Activated CD4-positive, alpha-beta T cell treated with anti-CD3 and anti-CD28 coated beads, Interleukin-2, Interleukin-4, amounts not matched to agents 100 ng/mL and 50 ng/mL, durations not matched to agents 16 hours and 8 hours (primary cell): ENCODE measurements around the gene ZNF524.
"Not testable (repeated sequence)": the region's sequence is repeated elsewhere in the genome, so short reads cannot be mapped to it uniquely, and the experiment has no call there.

ENCODE experiments used
- DNase-seq: peaks from one replicate; pipeline ENCODE4 v3.0.0-alpha.2; 2020; ENCODE audit warnings: low spot score

The ZNF524 gene

DNA sequence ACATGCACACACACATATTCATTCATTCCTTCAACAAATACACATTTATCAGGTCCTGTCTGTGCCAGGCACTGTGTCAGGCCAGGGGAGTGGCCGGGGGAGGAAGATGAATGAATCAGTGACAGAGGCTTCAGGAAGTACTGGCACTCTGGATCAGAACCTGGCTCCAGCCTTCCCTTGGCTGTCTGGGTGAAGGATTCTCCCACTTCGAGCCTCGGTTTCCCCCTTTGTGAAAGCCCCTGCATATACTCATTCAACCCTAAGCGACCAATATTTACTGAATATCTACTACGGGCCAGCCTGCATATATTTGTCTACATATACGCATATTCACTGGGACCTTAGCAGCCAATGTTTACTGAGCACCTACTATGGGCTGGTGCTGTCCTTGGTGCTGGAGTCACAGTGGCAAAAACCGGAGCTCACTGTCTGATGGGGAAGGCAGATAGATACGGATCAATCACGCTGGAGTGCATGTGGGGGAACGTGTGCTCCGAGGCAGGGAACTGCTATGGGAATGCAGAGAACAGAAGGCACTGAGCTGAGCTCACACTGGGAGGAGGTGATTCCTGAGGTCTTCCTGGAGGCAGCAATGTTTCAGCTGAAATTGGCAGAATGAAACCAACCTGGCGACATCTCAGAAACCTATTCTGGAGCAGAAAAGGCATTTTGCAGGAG, 18.8 kb upstream of the ZNF524 start:
- no peak for DNase-seq

DNA sequence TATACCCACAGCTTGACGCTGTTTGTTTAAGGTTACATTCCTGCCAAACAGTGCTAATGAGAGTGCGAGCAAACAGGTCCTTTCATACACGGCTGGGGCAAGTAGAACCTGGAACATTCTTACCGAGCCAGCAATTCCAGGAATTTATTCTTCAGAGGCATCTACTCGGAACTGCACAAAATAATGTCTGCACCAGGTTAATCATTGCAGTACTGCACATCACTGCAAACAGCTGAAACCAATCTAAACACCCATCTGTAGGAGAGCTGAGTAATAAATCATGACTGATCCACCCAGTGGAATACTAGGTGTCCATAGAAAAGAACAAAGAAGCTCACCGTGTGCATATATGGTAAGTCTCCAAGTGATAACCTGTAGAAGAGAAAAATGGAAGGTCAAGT, 18.3 kb upstream of the ZNF524 start:
- no peak for DNase-seq

DNA sequence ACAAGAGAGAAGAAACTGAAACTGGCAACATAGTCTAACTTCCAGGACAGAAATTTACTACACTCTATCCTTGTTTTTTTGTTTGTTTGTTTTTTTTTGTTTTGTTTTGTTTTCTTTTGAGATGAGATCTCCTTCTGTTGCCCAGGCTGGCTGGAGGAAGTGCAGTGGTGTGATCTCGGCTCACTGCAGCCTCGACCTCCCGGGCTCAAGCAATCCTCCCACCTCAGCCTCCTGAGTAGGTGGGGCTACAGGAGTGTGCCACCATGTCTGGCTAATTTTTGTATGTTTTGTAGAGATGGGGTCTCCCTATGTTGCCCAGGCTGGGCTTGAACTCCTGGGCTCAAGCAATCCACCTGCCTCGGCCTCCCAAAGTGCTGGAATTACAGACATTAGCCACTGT, 17.8 kb upstream of the ZNF524 start:
- not testable (repeated sequence) for DNase-seq

DNA sequence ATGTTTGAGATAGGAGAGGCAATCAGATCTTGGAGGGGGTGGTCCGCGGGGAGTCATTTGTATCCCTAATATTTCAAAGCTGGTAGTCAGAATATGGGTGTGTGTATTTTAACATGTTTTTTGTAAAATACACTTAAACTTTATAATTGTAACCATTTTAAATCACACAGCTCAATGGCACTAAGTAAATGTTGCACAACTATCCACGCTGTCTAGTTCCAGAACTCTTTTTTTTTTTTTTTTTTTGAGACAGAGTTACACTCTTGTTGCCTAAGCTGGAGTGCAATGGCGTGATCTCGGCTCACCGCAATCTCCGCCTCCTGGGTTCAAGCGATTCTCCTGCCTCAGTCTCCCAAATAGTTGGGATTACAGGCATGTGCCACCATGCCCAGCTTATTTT, 16.2 kb upstream of the ZNF524 start:
- not testable (repeated sequence) for DNase-seq

DNA sequence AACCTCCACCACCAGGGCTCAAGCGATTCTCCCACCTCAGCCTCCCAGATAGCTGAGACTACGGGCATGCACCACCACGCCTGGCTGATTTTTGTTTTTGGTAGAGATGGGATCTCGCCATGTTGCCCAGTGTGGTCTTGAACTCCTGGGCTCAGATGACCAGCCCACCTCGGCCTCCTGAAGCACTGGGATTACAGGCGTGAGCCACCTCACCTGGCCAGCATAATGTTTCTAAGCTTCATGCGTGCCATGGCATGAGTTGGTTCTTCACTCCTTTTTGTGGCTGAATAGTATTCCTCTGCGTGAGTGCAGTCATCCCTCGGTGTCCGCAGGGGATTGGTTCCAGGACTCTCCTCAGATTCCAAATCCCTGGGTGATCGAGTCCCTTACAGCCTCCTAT, 15.2 kb upstream of the ZNF524 start:
- no peak for DNase-seq

DNA sequence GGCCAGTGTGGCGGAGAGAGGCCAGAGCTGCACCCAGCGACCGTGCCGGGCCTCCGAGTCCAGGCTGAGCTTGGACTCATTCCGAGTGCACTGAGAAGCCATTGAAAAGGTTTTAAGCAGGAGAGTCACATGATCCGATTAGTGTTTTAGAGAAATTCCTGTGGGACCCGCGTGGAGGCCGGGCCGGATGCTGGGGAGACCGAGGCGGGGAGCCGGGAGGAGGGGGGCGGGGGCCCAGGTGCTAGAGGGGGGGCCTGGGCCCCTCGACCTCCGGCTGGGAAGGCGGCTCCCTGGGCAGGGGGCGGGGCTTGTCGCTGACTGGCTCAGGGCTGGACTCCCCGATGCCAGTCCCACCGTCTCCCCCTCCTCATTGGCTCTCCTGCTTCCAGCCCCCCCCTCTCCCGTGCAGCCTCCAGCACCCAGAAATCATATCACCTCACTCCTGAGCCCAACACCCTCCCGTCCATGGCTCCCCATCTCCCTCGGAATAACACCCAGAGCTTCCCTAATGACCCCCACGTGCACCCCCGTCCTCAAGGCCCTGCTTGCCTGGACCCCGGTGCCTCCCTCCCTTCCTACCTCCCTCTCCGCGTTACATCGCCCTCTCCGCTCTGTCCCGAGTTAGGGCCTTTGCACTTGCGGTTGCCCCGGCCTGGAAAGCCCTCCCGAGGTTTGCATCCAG, 14.3 kb upstream of the ZNF524 start:
- DNase-seq = no peak

DNA sequence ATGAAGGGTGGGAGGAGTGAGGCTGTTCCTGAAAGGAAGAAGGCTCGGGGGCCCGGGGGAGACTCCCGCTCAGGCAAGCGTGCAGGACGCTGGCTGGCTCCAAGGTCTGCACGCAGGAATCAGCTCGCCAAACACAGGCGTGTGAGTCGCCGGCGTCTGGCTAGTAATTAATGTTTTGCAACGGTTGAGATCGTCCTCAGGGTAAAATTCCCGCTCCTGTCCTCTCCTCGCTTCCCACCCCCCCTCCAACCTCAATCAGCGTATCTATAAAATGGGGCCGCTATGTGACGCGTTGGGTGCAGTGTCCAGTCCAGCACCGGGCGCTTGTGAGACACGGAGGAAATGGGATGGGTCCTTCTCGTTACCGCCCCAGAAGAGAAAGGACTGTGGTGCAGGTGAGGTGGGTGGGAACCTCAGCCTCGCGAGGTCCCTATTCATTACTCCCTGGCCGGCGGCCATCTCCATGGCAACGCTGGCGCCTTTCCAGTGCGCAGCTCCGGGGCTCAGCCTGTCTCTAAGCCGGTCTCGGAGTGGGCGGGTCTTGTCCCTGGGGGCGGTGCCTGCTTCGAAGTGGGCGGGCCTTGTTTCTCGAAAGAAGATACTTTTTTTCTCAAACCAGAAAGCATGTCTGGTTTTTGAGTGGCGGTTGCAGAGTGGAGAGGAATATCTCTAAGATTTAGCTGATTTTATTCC, 13.0 kb upstream of the ZNF524 start:
- DNase-seq = peak; percentile 83

DNA sequence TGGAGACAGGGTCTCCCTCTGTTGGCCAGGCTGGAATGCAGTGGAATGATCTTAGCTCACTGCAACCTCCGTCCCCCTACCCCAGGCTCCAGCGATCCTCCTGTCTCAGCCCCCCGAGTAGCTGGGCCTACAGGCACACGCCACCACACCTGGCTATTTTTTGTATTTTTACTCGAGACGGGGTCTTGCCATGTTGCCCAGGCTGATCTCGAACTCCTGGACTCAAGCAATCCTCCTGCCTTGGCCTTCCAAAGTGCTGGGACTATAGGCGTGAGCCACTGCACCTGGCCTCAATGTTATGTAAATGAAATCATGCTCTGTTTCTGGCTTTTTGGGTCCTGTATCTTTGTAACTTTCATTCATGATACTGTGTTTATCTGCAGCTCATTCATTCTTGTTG, 11.3 kb upstream of the ZNF524 start:
- DNase-seq = no peak

DNA sequence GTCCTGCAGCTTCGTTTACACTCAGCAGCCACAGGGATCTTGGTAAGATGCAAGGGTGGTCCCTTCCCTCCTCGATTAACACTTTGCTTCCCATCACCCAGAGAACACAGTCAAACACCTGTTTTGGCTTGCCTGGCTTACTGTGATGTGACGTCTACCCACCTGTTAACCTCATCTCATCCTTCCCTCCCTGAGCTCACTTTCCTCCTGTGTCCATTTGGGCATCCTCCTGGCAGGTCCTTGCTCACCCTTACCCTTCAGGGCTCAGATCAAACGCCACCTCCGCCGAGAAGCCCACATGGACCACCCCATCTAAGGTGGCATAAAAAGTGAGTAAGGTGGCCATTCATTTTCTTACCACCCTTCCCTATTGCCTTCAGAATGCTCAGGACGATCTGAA, 10.0 kb upstream of the ZNF524 start:
- DNase-seq = no peak

DNA sequence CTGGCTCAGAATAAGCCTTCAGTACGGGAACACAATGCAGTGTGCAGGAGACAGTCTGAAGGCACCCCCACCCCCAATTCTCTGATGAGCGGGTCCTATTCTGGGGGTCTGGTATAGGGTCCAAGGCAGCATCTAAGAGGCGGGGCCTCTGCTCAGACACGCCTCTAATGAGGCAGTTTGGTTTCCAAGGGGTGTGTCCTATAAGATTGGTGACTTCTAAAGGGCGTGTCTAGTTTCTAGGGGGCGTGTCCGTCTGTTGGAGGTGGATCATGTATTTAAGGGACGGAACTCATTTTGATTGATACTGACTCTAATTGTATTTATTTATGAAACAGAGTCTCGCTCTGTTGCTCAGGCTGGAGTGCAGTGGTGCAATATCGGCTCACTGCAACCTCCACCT, 9.5 kb upstream of the ZNF524 start:
- no peak for DNase-seq

DNA sequence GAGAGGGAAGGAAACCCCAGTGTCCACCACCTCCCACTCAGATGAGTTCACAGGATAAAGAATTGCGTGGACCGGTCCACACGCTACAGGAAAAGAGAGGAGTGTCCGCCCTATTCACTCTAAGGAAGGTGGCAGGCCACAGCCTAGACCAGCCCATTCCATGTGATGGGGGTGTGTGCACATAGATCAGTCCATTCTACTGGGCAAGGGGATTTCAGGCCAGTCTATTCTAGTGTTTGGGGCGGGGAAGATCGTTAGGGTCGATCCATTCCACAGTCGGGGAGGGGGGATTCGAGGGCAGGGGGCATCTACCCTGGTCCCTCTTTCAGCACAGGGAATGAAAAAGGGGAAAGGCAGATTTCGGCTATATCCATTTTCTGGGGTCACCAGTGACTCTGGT, 8.5 kb upstream of the ZNF524 start:
- DNase-seq = no peak

DNA sequence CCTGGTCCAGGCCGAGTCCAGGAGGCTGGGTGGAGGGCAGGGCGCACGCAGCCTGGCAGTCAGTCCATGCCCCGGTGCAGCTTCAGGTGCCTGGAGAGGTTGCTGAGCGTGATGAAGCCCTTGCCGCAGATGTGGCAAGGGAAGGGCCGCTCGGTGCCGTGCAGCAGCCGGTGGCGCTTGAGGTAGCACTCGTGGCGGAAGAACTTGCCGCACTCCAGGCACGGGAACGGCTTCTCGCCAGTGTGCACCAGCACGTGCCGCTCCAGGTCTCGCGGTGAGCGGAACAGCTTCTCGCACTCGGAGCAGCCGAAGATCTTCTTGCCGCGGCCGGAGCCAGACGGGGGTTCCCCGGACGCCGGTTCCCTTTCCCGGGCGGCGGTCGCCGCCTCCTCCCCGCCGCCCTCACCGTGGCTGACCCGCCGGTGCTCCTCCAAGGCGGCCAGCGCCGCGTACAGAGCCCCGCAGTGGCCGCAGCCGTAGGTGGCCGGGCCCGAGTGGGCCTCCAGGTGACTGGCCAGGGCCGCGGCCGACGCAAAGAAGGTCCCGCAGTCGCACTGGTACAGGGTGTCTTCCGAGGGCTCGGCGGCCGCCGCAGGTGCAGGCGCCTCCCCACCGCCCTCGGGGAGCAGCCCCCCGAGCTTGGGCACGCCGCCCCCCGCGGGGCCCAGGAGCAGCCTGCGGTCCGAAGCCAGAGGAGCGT, 7.5 kb upstream of the ZNF524 start:
- no peak for DNase-seq

DNA sequence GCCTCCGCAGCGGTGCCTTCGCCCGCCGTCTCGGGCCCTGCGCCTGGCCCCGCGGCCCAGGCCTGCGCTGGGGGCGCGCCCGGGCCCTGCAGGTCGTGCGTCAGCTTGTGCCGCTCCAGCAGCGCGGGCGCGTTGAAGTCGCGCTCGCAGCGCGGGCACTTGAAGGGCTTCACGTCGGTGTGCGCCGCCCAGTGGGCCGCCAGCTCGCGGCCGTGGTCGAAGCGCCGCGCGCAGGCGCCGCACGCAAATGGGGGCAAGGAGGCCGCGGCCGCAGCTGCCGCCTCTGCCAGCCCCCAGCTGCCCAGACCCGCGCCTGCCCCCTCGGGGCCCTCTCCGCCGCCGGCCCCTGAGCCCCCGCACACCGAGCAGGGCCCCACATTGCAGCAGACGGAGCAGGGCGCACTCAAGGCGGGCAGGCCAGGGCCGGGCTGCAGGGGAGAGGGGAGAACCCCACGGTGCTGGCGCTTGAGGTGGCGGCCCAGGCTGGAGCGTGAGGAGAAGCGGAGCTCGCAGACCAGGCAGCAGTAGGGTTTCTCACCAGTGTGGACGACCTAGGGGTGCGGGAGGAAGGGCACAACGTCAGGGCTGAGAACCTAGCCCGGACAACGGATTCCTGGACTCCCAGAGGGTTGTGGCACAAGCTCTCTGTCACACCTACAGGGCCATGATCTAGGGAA, 6.9 kb upstream of the ZNF524 start:
- DNase-seq = no peak

DNA sequence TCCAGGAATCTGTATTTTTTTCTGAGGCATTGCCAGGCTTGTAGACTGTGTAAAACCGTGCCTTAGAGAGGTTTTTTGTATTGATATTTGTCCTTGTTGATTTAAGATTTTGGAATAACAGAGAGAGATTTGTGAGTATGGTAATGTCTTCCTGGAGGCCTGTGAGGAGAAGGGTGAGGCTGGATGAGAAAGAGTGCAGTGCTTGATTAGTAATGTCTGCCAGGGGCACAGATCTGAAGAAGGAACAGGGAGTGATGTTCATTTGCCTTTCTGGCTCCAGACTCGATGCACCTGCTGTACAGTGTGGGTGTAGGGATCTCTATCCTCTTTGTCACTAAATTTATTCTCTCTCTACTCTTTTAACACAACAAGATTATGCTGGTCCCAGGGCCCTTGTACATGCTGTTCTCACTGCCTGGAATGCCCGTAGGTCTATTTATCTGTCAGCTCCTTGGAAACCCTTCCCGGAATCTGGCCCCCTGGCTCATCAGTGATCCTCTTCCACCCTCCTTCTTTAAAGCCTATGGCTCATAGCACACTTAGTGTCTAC, 5.0 kb upstream of the ZNF524 start:
- no peak for DNase-seq

DNA sequence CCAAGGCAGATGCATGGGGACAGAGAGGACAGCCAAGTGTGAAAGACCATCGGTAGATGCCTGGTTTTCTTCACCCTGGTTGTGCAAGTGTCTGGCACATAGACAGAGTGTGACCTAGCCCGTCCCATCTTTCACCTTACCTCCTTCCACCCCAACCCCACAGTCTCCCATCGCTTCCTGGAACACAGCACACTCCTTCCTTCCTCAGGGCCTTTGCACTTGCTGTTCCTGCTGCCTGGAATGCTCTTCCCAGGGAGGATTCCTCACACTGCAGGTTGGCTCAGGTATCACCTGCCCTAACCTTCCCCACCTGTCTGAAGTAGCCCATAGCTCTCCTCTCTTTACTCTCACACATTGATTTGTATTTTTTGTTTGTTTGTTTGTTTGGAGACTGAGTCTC, 3.8 kb upstream of the ZNF524 start:
- DNase-seq = no peak

DNA sequence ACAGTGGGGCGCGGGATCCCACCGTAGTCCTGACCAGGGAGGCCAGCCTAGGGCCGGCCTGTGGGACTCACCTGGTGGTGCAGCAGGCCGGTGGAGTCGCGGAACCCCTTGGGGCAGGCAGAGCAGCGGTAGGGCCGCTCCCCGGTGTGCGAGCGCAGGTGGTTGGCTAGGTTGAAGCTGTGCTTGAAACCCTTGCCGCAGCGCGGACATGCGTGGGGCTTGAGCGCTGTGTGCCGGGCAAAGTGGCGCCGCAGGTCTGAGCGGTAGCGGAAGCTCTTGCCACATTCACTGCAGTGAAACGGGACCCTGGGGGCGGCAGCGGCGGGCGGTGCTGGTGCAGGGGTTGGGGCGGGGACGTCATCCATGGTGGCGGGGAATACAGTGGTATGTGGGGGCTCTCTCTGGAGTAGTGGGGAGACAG, 2.6 kb upstream of the ZNF524 start:
- DNase-seq = no peak

DNA sequence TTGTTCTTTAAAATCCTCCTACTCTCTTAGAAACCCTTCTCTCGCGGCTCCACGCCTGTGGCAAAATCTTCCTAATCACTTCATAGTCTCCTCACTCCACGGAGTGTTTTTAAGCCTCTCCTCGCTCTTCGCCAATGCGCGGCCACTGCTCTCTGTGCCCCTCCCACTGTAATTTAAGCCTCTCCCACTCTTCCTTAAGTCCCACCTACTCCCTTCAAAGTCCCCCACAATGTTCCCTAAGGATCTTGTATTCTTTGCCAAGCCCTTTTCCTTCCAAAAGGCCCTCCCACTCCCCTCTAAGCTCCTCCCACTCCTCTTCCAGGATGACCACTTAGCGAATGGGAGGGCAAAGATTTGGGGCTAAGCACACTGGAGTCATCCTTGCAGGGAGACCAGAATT, 2.1 kb upstream of the ZNF524 start:
- no peak for DNase-seq

DNA sequence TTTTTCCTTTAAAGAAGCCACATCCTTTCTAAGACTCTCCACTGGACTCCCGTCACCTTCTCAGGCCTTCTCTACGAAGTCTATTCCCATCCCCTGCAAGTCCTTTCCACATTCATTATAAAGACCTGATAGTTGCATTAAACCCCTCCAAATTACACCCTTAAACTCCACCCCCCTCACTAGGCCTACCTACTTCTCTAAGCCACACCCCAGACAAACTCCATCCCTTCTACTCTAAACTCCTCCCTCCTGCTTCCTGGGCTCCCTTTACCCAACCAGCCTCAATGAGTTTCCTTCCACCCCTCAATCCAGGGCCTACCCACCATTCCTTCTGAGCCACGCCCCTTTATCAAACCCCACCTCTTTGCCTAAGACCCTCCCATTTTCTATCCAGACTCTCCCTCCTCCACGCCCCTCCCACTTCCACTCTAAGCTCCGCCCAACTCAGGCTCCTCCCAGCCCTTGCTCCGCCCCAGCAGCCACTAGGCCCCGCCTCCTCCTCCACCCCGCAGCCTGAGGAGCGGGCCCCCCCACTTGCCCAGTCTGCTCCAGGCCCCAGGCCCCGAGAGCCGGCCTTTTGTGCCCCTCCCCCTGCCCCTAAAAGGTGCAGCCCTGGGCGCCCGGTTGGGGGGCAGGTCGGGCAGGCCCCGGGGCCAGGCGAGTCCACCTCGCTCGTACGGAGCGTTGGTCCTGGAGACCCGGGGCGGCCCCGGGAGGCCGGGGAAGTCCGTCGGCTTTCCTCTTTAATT, 1.2 kb upstream of the ZNF524 start:
- DNase-seq = peak; percentile 97

DNA sequence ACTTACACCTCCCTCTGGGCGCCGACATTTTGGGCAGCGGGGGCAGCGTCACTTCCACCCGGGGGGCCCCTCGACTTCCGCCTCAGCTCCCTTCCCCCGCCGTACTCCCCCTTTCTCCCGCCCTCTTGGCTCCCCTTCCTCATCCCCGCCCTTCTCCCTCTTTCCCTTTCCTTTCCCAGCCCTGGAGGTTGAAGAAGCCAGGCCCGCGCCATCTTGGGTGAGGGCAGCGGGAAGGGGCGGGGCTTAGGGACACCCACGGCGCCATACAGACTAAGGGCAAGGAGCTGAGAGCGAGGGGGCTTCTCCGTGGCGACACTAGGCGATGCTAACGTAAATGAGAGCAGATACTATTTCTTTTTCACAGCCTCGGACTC, 633 bp upstream of the ZNF524 start, which contains the start of gene FIZ1:
Gene FIZ1, minus strand, starts transcription at position 50 of the 374 bp plus-strand sequence. CDS start 1,652 bp downstream, outside the sequence.
- DNase-seq = peak; percentile 98

DNA sequence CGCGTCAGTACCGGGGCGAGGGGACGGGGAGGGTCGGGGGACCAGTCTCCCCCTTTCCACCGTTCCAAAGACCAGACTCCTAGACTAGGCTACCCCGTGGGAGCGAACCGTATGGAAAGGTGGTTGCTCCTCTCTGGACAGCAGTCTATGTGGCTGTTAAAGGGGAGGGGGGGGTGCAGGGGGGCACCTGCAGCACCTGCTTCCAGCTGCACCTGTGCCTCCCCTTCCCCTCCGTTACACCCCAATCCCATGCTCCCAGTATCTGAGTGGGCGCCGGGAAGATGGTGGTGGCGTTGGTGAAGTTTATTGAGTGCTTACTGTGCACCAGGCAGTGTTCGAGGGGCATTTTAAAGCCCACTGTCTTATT, 557 bp downstream of the ZNF524 start:
- DNase-seq = no peak

DNA sequence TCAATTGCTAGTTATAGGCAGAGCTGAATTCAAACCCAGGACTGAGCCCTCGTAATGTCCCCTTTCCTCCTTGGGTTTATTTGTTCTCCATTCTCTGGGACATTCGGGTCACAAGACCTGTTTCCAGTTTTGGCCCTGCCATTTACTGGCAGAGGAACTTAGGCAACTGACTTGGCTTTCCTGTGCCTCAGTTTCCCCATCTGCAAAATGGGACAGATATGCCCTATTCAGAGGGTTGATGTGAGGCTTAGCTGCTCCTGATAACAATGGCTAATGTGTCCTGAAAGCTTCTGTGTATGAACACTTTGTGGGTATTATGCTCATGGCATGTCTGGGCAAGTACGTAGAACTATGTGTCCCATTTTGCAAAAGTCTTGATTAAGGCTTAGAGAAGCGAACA, 996 bp downstream of the ZNF524 start:
- DNase-seq = no peak
